HFF-Myc (cell line): ENCODE results near the gene PSMD4.
"Not testable (repeated sequence)": the region's sequence is repeated elsewhere in the genome, so short reads cannot be mapped to it uniquely, and the experiment has no call there.

ENCODE experiments used
- DNase-seq: peaks from one replicate; pipeline ENCODE4 v3.0.0-alpha.2; 2011; ENCODE audit warnings: low read depth; ENCODE audit errors: extremely low read depth
- H3K4me3 ChIP-seq: replicated peaks from 2 replicates; pipeline ENCODE4 v1.5.1; 2011; ENCODE audit warnings: low read depth, mild to moderate bottlenecking, control low read depth, low read length
- CTCF ChIP-seq: IDR thresholded peaks from 2 replicates; pipeline ENCODE4 v1.5.1; 2012; ENCODE audit warnings: mild to moderate bottlenecking, low read depth, low read length, control low read depth; ENCODE audit errors: missing control alignments

PSMD4 gene

GRCh38 chr1:151273924-151274466 lies 19.5 kb downstream of the PSMD4 start:
- no peak for TF ChIP-seq CTCF
- H3K4me3 ChIP-seq, result no peak overlapping the region
- DNase-seq, result no peak

DNA sequence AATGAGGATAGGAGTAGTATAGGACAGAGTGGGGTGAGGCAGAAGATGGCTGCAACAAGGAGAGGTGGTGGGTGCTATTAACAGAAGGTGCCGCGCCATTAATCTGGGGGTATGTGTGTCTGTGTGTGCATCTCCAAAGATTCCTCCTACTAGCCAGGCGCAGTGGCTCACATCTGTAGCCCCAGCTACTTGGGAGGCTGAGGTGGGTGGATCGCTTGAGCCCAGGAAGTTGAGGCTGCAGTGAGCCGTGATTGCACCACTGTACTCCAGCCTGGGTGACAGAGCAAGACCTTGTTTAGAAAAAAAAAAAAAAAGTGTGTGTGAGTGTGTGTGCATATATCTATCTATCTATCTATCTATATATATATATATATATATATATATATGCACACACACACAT lies 20.8 kb downstream of the PSMD4 start:
- DNase-seq, result not testable (repeated sequence)

GRCh38 chr1:151277249-151277648 lies 22.7 kb downstream of the PSMD4 start:
- TF ChIP-seq CTCF, result no peak
- H3K4me3 ChIP-seq, result no peak overlapping the region
- no peak for DNase-seq

More for the DNA sequence above, 20.8 kb downstream of the PSMD4 start:
- not testable (repeated sequence) for H3K4me3 ChIP-seq

- peak; percentile 91 for DNase-seq
- no peak for TF ChIP-seq CTCF
- peak overlapping the region; percentile 57 for H3K4me3 ChIP-seq
These were observed 26.9 kb downstream of the PSMD4 start for GRCh38 chr1:151281225-151281968.

- DNase-seq, result peak; percentile 100
- no peak for TF ChIP-seq CTCF
- H3K4me3 ChIP-seq, result peak within 1 kb of the TSS; percentile 57
These were observed 27.7 kb downstream of the PSMD4 start, which contains the start of gene ZNF687 for GRCh38 chr1:151281969-151282882. Gene ZNF687 (plus strand): TSS chr1:151282299. CDS start chr1:151286292, 3,993 bp downstream.

DNA sequence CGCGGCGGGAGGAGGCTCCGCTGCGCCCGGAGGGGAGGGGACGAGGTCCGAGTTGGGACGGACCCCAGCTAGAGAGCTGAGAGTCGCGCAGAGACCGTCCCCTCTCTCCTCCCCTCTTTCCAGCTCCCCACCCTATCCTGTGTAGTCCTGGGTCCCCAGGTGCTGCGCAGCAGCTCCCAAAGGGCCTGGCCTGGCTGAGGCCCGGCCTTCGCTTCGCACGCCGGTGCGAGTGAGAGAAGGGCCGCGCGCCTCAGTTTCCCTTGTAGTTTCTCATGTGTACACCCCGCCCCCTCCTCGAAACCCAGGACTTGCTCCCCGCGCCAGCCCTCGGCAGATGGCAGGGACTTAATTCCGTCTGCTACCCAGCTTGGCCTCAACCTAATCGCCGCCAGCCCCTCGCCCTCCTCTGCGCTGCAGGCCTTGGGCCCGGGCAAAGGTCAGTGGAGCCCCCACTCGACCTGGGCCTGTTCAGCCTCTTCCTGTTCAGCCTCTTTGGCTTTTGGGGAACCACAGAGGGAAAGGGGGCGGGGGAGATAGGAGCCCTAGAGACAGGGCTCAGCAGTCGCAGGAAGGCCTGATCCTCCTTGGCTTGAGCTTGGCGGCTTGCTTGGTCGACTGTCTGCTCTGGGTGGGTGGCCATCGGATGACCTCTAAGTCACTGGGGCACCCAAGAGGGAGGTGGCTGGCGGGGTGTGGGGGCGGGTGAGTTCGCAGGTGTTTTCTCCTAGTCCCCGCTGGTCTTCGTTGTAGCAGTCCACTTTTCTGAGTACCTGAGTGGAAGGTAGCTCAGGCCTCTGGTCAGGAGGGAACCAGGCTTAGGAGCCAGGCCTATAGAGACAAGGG lies 28.6 kb downstream of the PSMD4 start:
- DNase-seq, result no peak
- TF ChIP-seq CTCF, result no peak
- H3K4me3 ChIP-seq, result peak overlapping the region; percentile 57
